Subcutaneous abdominal adipose tissue (tissue), 5 donors: ENCODE results near the gene GEMIN2.

ENCODE experiments used
- H3K27ac ChIP-seq: one replicate; pipeline ENCODE4 v1.7.0; 2013; ENCODE audit warnings: low read depth, mild to moderate bottlenecking, inconsistent platforms, low read length, moderate library complexity
- H3K27me3 ChIP-seq, 5 donors: one replicate each; pipeline ENCODE4 v1.7.0; 2013; ENCODE audit warnings: low read length in 5 of 5, inconsistent platforms in 1 of 5; ENCODE audit not compliant: control insufficient read depth in 5 of 5, insufficient read depth in 4 of 5
- H3K36me3 ChIP-seq, 5 donors: one replicate each; pipeline ENCODE4 v1.7.0; 2013; ENCODE audit warnings: low read length in 5 of 5; ENCODE audit not compliant: control insufficient read depth in 5 of 5, insufficient read depth in 5 of 5
- H3K4me1 ChIP-seq, 5 donors: one replicate each; pipeline ENCODE4 v1.7.0; 2013; ENCODE audit warnings: low read length in 5 of 5, mild to moderate bottlenecking in 3 of 5, moderate library complexity in 1 of 5; ENCODE audit not compliant: control insufficient read depth in 5 of 5, insufficient read depth in 5 of 5
- H3K4me3 ChIP-seq, 5 donors: one replicate each; pipeline ENCODE4 v1.7.0; 2013; ENCODE audit warnings: low read length in 5 of 5, low read depth in 1 of 5
- H3K9ac ChIP-seq, 5 donors: one replicate each; pipeline ENCODE4 v1.7.0; 2013; ENCODE audit warnings: low read length in 5 of 5, mild to moderate bottlenecking in 4 of 5, moderate library complexity in 3 of 5
- H3K9me3 ChIP-seq, 5 donors: one replicate each; pipeline ENCODE4 v1.7.0; 2013; ENCODE audit warnings: low read length in 5 of 5; ENCODE audit not compliant: control insufficient read depth in 5 of 5
- donor health status: healthy.
- donor health status: healthy.
- donor health status: healthy.
- donor health status: healthy.
- donor health status: healthy.

Gene GEMIN2

GRCh38 chr14:39184628-39185255 is 70.6 kb downstream of the GEMIN2 start:
- Histone ChIP-seq H3K36me3 (peaks cover 30 to 52% (median 48%) of the 10 kb centered on the region in 5 donors), H3K9me3 (no peaks in the 10 kb centered on the region), H3K4me3 (no peak overlapping the region), H3K27ac (no peak overlapping the region), H3K9ac (no peak overlapping the region), H3K4me1 (peaks cover 0 to 8% (median 4%) of the 10 kb centered on the region in 5 donors), H3K27me3 (no peaks in the 10 kb centered on the region)

DNA sequence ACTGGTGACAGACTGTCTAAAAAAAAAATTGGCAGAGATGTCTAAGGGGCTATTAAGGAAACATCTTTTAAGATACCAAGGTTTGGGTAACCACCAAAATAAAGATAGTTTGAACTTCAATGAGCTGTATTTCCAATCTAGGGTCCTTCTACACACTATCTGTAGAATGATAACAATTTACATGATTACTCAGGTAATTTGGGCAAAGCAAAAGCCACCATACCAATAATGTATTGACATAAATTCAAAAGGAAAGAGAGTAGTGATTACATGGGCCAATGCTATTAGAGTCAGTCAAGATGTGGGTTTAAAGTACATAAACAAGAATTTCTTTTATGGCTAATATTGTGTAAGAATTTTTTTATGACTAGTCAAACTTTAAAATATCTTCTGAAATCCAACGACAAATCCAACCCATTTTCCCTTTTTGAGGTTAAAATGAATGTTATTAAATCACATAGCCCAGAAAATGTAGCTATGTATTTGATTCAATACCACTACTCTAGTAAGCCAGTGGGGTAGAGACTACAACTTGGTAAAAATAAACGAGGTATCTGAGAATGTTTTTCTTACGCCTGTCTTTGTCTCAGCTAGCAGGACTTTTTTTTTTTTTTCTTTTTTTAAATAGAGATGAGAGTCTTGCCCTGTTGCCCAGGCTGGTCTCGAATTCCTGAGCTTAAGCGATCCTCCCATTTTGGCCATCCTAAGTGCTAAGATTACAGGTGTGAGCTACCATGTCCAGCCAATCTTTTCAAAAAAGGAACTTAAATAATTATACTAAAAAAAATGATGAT is 71.3 kb downstream of the GEMIN2 start:
- Histone ChIP-seq H3K36me3 (peaks cover 23 to 44% (median 41%) of the 10 kb centered on the region in 5 donors), H3K4me3 (no peak overlapping the region), H3K27ac (no peak overlapping the region), H3K9me3 (no peaks in the 10 kb centered on the region), H3K4me1 (peaks cover 0 to 8% (median 4%) of the 10 kb centered on the region in 5 donors), H3K9ac (no peak overlapping the region), H3K27me3 (no peaks in the 10 kb centered on the region)
